T follicular helper cell (primary cell): ENCODE measurements around the gene RPL18.

Experiments used
- DNase-seq: peaks from one replicate; pipeline ENCODE4 v3.0.0-alpha.2; 2020; ENCODE audit warnings: low read depth

The RPL18 gene

DNA sequence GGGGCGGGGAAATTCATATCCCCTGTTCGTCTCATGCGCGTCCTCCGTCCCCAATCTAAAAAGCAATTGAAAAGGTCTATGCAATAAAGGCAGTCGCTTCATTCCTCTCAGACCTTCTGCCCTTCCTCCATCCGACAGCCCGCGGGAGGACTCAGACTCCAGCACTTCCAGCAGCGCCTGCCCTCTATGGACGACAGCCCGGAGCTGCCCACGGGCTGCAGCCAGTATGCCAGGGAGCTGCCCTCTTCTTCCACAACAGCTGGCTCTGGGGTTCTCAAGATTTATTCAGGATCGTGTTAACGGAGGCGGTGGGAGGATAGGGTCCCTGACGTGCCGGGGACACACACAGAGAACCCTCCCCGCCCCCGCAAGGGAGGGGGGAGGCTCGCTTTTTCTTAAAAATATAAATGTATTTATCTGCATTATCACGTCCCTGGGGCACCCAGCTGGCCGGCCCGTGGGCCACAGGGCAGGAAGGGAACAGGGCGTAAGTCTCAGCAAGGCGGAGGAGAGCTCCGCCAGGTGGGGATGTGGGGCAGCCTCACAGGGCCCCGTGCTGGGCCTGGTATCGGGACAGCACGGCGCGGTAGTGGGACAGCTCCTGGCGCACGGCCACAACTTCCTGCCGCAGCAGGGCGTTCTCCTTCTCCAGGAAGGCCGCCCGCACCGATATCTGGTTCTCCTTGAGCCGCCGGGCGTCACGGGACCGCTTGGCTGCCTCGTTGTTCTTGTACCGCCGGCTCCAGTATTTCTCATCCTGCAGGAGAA, 11.5 kb upstream of the RPL18 start:
- DNase-seq = no peak

DNA sequence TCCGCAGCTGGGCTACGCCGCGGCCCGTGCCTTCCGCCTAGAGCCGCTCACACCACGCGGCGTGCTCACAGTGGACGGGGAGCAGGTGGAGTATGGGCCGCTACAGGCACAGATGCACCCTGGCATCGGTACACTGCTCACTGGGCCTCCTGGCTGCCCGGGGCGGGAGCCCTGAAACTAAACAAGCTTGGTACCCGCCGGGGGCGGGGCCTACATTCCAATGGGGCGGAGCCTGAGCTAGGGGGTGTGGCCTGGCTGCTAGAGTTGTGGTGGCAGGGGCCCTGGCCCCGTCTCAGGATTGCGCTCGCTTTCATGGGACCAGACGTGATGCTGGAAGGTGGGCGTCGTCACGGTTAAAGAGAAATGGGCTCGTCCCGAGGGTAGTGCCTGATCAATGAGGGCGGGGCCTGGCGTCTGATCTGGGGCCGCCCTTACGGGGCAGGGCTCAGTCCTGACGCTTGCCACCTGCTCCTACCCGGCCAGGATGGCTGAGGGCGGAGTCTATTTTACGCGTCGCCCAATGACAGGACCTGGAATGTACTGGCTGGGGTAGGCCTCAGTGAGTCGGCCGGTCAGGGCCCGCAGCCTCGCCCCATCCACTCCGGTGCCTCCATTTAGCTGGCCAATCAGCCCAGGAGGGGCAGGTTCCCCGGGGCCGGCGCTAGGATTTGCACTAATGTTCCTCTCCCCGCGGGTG, 10.8 kb upstream of the RPL18 start:
- DNase-seq = no peak

DNA sequence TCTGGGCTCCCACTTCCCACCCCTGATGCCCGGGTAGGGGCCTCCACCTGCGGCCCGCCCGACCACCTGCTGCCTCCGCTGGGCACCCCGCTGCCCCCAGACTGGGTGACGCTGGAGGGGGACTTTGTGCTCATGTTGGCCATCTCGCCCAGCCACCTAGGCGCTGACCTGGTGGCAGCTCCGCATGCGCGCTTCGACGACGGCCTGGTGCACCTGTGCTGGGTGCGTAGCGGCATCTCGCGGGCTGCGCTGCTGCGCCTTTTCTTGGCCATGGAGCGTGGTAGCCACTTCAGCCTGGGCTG, 10.3 kb upstream of the RPL18 start:
- no peak for DNase-seq

DNA sequence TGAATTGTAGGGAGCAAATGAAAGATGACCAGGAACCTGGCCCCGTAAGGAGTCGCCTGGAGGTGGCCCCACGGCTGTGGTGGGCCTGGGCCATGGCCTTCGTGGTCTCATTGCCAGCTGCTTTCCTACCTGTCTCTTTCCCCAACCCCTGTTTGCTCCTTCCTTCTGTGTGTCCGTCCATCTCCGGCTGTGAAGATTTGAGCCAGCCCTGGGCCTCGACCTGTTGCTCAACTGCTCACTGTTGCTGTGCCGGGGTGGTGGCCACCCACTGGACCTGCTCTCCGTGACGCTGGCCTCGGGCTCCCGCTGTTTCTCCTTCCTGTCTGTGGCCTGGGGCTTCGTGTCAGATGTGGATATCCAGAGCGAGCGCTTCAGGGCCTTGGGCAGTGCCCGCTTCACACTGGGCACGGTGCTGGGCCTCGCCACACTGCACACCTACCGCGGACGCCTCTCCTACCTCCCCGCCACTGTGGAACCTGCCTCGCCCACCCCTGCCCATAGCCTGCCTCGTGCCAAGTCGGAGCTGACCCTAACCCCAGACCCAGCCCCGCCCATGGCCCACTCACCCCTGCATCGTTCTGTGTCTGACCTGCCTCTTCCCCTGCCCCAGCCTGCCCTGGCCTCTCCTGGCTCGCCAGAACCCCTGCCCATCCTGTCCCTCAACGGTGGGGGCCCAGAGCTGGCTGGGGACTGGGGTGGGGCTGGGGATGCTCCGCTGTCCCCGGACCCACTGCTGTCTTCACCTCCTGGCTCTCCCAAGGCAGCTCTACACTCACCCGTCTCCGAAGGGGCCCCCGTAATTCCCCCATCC, 9.7 kb upstream of the RPL18 start:
- no peak for DNase-seq

DNA sequence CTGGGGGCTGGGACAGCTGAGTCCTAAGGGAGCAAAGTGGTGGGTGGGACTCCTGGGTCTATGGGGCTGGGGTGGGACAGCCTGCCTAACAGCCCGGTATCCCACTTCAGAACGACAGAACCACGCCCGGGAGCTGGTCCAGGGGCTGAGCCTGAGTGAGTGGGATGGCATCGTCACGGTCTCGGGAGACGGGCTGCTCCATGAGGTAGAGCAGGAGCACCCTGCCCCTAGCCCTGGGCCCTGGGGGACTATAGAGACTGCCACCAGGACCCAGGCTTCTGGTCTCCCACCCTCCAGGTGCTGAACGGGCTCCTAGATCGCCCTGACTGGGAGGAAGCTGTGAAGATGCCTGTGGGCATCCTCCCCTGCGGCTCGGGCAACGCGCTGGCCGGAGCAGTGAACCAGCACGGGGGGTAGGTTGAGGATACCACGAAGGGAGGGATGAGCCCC, 8.9 kb upstream of the RPL18 start:
- DNase-seq = no peak

DNA sequence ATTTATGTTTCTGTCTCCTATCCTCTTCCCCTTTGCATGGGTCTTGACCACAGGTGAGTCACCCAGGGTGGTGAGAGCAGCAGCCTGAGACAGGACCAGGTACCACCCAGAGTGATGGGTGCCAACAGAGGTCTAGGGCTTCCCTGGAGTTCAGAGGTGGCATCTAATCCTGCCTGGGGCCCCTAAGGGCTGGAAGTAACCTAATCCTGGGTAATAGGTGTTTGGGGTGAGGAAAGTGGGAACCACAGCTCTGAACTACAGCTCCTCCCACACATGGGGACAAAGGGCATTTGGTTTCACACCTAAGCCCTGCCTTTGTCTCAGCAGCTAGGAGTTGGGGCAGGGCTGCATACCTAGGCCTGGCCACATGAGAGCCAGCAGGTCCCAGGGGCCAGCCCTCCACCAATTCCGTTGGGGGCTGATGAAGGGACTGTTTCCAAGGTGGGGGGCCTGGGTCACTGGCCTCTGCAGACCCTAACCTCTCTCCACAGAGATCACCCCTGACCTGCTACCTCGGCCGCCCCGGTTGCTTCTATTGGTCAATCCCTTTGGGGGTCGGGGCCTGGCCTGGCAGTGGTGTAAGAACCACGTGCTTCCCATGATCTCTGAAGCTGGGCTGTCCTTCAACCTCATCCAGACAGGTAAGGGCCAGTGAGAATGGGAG, 8.4 kb upstream of the RPL18 start:
- DNase-seq = no peak

DNA sequence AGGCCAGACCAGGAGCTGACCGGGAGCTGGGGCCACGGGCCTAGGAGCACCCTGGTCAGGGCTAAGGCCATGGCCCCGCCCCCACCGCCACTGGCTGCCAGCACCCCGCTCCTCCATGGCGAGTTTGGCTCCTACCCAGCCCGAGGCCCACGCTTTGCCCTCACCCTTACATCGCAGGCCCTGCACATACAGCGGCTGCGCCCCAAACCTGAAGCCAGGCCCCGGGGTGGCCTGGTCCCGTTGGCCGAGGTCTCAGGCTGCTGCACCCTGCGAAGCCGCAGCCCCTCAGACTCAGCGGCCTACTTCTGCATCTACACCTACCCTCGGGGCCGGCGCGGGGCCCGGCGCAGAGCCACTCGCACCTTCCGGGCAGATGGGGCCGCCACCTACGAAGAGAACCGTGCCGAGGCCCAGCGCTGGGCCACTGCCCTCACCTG, 6.9 kb upstream of the RPL18 start:
- no peak for DNase-seq

DNA sequence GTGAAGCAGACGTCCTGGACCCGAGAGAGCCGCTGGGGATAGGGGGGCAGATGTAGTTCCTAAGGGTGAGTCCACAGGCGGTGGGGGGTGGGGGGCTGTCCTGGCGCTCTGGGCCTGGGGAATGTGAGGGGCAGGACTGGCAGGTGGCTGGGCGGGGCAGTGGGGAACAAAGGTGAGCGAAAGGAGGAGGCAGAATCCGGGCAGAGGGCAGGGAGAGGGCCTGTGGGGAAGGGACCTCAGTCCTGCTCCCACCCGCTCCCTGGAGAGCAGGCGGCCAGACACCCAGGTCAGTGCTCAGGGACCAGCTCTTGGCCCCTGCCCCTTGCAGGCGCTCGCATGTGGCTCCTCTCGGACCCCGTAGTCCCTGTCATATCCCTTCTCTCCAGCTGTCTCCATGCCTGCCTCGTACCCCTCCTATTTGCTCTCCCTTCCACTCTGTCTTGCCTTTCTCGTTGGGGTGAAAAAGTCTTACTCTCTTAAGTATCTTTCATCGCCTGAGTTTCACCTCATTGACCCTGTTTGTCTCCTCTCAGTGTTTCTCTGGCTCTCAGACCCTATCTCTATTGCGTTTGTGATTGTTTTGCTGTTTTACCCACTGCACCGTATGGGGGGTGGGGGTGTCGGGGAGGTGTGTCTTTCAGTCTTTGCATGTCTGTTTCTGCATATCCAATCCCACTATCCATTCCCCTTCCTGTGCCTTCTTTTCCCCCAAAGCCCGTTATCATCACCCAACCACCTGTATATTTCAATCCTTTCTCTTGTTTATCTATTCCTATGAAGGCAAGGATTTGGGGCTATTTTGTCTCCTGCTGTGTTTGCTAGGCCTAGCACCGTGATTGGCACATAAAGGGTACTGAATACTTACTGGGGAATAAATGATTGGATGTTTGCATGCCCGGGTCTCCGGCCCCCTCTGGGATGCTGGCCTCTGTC, 6.1 kb upstream of the RPL18 start:
- DNase-seq = no peak

DNA sequence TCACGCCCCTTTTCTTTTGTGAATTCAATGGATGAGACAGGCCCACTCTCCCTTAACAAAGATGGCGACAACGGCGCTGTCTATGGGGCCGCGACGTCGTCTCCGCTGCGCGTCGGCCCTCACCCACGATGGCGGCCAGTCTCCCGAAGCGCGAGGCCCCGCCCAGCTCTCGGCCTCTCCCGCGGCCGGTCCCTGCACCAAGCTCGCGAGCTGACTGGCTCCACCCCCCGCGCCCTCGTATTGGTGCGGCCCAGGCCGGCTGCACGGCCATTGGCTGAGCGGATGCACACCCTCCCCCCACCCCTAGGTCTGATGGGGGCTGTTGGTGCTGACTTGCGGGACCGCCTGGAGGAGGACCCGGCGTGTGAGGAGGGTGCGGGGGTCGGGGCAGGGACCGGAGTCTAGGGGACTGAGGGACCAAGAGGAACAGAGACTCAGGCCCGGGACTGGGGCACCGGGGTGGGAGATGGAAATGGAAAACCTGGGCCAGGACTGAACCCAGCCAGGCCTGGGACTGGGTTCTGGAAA, 5.2 kb upstream of the RPL18 start:
- peak; percentile 87 for DNase-seq

DNA sequence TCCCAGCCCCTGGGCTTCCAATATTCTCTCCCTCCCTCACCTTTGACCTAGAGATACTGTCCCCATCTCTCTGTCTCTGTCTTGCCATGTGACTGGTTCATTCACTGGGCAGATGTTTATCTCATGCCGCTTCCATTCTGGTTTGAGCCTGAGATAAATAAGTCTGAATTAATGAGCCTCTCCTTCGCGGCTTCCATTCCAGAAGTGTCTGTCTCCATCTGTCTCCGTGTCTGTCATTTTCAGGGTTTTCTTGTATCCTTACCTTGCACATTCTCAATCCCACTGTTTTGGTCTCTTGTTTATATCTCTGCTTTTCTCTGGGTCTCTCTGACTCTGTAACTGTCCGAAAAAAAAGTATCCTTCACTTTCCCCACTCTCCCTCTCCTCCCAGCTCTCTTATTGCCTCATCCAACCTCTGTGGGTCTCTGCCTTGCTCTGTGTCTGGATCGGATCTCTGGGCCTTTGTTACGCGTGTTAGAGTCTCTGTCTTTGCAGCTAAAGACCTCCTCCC, 4.6 kb upstream of the RPL18 start:
- DNase-seq = no peak

DNA sequence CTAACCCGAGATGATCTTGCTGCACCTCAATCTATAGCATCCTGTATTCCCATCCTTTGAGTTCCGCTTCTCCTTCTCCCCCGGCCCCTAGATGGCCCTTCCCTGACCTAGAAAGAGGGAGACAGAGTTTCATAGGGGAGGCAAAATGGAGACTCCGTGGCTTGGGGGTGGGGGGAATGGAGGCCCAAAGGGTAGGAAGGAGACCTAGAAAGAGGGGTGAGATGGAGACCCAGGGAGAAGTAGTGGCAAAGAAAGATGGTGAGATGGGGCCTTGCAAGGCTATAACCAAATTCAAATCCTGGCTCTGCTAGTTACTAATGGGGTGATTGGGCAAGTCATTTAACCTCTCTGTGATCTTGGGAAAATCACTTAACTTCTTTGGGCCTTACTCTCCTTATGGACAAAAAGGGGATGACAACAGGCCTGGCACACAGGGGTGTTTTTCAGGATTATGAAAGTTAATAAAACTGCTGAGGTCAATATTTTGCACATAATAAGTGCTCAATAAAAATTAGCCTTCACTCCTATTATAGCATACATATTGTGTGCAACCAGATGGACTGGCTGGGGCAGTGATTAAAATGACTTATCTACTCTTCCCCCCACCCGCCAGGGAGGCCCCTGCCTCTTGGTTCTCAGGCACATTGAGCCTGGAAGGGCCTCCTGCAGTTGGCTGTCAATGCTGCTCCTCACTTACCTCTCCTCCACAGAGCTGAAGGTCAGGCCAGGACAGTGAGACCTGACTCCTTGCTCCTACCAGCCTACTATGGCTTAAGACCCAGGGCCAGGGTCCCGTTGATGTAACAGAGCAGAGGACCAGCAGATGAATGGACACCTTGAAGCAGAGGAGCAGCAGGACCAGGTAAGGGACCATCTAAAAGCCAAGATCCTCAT, 961 bp upstream of the RPL18 start:
- DNase-seq = no peak

DNA sequence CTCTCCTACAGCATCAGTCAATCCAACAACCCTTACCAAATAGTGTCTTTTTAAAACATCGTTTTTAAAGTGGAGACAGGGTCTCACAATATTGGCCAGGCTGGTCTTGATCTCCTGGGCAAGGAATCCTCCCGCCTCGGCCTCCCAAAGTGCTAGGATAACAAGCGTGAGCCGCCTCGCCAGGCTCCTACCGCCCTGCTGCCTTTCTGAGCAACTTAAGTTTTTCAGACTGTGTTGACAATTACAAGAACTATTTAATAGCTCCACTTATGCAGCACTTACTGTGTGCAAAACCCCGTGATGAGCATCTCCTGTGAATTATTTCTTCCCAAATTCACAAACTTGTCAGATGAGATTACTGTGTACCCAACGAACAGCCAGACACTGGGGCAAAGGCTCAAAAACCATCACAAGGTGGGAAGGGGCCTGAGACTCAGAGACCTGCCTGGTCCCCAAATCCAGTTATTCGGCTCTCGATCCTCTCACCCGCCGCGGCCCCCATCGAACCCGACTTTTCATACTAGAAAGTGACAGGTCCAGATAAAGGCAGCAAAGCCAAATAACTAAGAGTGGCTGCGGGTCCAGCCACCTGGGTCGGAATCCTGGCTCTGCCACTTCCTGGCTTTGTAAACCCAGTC, 581 bp downstream of the RPL18 start:
- no peak for DNase-seq

DNA sequence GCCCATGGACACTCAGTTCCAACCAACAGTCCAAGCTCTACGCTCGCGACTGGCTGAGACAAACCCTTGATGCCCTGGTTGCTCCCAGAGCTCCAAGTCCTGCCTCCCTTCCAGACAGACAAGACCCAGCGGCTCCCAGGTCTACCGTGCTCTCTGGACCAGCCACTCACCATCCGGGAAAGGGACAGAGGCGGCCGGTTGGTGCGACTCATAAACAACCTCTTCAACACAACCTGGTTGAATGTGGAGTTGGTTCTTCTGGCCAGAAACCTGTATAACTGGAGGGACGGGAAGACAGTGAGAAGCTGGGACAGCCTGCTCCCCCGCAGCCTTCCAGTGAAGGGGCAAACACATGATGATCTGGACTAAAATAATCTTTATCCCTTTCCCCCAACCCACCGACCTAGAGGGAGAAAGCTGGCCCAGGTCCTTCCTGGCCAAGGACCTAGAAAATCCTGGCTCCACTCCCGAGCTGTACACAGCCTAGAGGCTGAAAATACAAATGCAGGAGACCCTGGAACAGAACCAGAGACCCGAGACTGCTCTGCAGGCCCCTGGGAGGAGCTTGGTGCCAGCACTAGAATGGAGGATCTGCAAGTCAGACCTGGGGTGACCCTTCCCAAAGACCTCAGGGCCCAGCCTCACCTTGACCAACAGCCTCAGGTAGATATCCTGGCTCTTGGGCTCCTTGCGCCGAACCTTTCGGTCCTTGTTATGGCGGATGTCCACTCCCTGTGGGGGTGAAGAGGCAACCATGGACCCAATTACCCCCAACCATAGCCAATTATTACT, 1.6 kb downstream of the RPL18 start:
- no peak for DNase-seq

DNA sequence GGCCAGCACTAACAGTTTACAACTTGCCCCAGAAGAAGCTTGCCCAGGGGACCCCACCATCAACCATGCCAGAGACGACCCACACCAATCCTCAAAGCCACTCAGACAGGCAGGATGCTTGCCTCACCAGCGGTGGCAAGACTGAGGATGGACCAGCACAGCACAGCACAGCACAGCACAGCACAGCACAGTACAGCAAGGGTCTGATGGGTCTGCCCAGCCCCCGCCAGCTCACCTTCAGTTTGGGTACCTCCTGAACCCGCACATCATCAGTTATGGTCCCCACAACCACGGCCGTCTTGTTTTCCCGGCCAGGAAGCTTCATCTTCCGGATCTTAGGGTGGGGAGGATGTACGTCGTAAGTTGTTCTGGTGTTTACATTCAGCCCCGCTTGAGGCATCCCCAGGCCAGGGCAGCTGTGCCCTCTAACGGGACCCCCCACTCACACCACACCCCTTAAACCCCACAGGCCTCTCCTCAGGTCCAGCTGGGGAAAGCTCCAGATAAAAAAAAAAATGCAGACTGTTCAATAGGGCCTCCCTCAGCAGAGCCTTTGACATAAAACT, 2.4 kb downstream of the RPL18 start:
- DNase-seq = no peak

DNA sequence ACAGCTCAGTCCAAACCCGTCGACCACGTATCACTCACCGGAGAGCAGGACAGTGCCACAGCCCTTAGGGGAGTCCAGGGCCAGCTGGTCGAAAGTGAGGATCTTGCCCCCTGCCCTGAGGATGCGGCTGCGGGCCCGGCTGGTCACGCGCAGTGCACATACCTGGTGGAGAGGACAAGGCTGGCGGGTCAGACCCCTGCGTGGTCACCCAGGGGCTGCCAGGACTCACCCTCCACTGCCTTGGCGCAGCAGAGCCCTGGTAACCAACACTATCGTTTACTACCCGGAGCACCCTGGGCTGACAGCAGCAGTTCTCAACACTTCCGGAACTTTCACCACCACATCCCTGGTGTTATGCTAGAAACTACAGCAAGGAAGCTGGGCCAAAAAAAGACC, 2.9 kb downstream of the RPL18 start:
- DNase-seq = no peak

DNA sequence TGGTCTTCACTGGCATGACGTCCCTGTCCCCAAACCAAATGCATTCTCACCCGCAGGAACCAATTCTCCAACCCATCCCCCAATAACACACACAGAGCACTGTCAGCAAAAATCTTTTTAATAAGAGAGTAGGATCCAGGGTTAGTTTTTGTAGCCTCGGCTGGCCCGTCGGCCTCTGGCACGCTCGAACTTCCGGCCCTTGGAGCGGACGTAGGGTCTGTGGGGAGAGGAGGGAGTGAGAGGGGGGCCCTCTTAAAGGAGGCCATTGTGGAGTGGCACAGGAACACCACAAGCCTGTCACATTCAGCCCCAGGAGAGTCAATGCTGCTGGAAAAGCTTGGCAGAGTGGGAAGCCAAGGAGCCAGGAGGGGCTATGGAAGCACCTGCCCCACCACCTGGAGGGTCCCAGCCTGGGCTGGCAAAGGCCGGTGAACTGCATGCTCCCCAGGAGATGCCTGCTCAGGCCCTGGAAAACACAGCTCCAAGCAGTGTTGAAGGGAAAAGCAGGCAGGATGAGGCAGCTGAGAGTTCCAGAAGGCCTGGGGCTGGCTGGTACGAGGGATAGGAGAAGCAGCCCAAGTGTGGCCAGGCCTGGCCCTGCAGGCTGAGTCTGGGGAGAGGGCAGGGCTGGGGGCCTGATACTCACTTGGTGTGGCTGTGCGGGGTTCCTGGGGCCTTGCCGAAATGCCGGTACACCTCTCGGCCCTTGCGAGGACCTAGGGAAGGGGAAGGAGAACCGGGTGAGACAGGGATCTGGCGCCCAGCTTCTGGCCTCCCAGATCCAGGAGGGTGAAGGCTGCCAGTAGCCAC, 3.5 kb downstream of the RPL18 start:
- DNase-seq = no peak
